GM19099 (cell line): ENCODE results near the gene BRWD1.

Experiments
- POLR2A ChIP-seq: IDR thresholded peaks from 3 replicates; pipeline ENCODE4 v1.6.1; 2011; ENCODE audit warnings: low read depth; ENCODE audit not compliant: insufficient read length; ENCODE audit errors: extremely low read depth

The BRWD1 gene

DNA sequence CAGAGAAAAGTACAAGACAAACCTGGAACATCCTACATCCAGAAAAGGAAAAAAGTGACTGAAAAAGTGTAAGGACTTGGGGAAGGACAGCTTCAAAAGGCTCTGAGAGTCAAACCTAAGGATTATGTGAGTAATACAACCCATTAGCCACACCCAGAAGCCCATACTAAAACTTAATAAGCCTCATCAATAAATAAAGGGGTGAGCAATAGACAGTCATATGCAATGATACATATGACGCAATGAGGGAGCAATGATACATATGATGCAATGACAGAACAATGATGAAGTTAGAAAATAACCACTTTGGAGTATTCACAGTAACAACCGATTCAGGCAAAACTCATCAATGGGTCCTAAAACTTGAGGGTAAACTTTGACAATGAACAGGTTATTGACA, 50.1 kb downstream of the BRWD1 start:
- no peak for TF ChIP-seq POLR2A

DNA sequence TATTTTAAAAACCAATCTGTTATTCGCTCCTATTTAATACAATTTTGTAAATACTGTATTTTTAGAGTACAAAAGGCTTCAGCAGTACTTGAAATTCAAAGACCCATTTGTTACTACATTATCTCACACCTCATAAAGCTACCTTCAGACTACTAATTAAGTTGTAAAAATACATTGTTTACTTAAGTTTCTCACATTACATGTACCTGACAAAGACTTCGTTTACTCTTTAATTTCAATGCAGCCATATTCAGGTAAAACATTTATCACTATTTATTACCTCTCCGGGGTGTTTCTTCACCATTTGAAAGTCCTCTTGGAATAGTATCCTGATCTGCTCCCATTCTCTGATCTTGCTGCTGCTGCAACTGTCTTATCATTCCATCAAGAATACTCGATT, 55.2 kb downstream of the BRWD1 start:
- no peak for TF ChIP-seq POLR2A

DNA sequence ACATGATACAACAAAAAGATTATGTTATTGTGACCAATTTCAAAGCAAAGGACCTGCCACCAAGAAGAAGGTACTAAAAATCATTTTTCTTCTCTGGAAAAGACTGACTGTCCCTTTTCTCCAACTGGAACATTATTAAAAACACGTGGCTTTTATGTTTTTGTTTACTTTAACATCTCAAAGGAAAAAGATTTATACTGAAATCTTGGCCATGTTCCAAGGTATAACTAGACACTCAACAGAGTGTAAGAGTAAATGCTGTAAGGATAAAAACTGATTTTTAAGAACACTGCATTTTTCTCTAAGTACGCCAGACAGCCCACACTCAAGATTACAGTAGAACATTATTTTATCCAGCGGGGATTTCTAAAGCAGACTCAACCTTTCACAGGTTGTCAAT, 62.1 kb downstream of the BRWD1 start:
- no peak for TF ChIP-seq POLR2A

DNA sequence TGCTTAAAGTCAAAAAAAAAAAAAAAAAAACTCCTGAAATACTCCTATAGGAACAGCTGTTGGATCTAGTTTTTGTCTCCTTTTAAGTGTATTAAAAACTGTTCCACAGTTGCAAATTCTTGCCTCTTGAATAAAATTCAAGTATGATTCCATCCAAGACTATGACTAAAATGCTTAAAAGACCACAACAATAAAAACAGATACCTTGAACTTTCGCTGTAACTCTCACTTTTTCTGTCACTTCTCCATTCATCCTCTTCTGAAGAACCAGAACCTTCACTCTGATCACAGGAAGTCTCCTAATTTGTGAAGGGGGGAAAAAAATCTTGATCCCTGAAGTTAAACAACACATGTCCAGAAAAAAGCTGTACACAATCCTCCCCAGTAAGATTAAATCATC, 75.2 kb downstream of the BRWD1 start:
- TF ChIP-seq POLR2A: no peak

DNA sequence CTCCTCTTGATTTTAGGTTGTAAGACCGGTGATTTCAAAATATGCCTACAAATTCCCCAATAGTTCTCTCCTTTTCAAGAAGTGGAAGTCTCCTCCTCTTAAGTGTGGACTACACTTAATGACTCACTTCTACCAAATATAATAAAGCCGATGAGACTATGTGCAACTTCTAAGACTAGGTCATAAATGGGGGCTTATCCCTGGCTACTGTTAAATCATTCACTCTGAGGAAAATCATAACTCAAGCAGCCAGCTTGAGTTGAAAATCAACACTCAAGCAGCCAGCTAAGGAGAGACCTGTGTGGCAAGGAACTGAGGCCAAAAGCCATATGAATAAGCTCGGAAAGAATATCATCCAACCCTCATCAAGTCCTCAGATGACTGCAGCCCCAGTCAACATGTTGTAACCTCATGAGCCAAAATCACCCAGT, 80.6 kb downstream of the BRWD1 start:
- no peak for TF ChIP-seq POLR2A

DNA sequence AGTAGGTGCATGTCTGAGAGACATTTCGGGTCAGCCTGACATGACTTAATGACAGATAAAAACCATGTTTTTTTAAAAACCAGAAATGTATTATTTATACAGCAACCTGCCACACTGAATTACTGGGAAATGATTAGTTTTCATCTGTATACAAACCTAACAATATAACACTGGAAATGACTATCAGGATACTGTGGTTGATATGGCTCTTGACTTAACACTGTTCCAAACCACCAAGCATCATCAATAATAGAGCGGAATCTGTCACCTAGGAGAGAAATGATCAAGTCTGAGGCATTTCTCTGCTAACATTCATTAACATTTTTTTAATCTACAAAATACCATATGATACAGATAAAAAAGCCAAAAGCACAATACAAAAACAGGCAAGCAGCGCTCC, 88.5 kb downstream of the BRWD1 start:
- no peak for TF ChIP-seq POLR2A

DNA sequence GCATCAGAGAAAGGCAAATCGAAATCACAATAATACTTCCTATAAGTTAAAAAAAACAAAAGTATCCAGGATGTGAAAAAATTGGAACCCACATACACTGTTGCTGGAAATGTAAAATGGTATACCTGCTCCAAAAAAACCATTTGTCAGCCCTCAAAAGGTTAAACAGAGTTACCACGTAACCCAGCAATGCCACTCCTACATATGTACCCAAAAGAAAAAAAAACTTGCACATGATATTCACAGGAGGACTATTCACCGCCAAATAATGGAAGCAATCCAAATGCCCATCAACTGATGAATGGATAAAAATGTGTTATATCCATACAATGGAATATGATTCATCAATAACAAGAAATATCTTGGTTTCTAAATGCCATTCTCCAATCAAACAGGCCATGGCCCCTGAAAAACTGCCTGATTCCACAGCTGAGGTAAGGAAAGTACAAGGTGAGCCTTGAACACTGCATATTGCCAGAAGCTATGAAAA, 91.4 kb downstream of the BRWD1 start:
- no peak for TF ChIP-seq POLR2A

DNA sequence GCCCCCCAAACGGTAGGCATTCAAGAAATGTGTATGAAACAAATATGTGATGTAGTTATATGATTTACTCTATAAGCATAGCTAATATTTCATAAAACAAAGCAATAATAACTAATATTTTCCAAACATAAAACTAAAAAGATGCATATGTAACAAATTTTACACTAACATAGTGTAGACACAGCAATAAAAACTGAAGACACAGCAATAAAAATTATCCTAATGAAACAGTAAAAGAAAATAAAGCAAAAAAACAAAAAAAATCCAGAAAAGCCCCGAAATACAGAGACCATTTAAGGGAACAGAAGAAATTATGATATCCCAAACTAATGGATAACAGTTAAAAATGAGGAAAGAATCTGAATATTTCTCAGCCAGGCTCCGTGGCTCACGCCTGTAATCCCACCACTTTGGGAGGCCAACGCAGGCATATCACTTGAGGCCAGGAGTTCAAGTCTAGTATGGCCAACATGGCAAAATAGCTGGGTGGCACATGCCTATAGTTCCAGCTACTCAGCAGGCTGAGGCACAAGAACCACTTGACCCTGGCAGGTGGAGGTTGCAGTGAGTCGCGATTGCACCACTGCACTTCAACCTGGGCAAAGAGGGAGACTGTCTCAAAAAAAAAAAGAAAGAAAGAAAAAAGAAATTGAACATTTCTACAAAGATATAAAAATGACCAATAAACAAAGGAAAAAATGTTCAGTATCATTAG, 92.0 kb downstream of the BRWD1 start:
- TF ChIP-seq POLR2A: no peak

DNA sequence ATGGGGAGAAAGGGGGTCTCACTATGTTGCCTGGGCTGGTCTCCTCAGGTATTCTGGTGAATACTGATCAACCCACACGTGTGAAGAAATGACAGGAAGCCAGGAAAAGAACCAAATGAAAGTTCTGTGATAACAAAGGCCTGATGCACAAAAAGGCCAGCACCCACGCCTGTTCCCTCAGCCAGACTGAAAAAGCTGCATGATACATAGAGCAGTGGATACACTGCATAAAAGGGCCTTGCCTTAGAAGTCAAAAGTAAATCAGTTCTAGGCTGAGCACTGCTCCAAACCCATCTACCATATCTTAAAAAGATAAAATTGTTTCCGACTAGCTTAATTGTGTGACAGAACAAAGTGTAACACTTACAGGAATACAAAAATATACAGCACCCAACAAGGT, 93.3 kb downstream of the BRWD1 start:
- TF ChIP-seq POLR2A: no peak

DNA sequence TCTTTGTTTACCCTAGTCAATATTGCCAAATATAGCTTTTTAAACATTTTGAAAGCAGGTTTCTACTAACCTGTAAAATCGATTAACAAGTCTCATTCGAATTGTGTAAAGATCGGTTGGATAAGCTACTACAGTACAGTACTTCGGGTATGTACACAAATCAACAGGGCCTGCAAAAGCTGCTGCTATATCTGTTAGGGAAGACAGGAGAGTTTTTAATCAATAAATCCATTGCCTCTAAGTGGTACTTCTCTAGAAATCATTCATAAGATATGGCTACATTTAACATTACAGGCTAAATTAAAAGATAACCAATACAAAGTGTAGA, 95.4 kb downstream of the BRWD1 start:
- TF ChIP-seq POLR2A: no peak

DNA sequence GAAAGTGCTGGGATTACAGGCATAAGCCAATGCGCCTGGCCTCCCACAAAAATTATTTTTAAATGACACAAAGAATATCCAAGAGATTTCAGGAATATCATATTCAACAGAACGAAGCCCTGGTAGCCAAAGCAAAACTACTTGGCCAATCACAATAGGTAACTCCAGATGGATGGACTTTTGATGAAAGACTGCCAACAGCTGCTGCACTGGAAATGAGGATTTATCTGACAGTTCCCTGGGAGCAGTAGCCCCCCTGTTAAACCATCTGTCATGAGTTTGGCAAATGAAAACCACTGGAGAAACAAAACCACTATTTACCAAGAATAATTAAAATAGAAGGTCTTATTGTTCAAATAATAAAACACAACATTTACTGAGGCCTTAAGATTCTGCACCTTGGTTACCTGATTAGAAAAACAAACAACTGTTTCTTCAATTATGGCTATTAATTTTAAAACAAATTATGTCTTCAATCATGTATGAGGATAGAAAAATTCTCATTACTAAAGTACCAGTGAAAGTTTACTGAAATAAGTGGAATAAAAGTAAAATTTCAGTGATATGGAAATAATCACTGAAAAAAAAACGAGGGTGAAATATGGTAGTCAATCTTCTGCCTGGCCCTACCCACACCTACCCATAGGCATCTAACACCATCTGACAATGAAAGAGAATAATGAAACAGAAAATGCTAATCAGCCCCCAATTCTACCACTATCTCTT, 95.9 kb downstream of the BRWD1 start:
- no peak for TF ChIP-seq POLR2A

DNA sequence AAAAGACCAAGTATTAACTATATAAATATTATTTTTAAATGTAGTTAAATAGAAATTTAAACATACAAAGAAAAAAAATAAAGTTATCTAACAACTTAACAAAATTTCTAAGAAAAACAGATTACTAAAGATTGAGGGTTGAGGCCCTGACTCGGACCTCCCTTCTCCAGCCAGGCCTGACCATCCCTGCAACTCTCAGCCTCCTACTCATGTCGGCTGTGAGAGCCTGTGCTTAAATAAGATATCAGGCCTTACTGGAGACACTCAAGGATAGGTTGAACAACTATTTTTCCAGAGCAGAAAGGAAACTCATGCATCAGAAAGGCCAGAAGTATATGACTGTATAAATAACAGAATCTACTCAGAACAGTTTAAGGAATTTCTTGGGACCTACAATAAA, 97.1 kb downstream of the BRWD1 start:
- no peak for TF ChIP-seq POLR2A

DNA sequence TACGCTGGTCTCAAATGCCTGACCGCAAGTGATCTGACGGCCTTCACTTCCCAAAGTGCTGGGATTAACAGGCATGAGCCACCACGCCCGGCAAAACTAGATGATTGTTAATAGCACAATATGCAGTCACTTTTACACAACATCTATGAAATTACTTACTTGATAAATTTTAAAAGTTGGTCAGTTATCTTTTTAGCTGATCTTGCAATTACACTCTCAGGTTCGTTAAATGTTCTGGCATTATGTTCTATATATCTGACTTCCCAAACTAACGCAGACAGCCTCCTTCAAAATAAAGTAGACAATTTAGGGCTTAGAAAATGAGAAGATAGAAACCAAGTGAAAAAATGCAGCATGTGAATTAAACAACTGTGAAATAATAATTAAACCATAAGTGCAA, 98.4 kb downstream of the BRWD1 start:
- no peak for TF ChIP-seq POLR2A

DNA sequence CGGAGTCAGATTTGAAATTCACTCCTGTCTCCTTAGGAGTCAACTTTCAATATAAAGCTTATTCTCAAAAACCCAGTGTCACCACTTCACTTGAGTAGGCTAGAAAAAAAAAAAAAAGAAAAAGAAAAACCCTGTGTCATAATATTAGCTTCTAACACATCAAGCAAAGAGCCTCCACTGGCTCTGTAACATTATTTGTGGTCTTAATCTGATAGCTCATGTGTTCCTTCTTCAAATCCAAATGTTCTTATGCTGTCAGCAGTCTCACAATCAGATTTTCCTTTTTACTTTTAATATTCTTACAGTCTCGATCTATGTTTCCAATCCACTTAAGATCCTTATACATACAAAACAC, 104.1 kb downstream of the BRWD1 start:
- TF ChIP-seq POLR2A: no peak

DNA sequence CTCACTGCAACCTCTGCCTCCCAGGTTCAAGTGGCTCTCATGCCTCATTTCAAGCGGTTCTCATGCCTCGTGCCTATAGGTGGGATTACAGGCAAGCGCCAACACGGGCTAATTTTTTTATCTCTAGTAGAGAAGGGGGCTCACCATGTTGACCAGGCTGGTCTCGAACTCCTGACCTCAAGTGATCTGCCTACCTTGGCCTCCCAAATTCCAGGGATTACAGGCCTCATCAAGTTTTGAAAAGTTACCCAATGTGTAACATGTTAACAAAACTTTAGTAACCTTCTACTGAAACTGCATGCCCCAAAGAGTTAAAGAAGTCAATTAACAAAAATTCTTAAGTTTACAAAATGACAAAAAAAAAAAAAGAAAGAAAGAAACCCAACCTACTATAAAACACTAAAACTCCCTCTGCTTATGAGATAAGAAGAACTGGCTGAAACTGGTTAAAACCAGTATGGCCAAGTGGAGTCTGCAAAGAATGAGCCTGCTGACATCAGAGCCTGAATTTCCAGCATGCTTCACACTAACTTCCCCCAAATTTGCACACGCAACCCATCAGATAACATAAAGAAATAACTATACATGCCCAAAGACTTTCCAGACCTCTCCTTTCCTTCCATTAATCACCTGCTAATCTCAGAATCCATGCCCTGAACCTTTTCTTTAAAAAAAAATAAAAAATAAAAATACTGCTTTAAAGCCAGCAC, 104.7 kb downstream of the BRWD1 start:
- no peak for TF ChIP-seq POLR2A

DNA sequence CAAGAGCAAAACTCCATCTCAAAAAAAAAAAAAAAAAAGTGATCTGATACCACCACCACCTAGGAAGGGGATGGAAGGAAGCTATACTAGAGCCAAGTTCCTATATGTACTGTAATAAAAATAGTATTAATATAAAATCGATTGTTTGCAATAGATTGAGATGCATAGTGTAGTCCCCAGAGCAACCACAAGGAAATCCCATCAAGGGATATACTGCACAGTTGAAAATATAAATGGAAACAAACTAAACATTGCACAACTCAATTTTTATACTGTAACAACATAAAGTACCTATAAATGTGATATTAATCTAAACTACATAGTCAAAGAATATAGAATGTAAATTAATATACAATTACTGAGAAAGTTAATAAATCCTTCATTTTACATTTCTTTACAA, 109.3 kb downstream of the BRWD1 start:
- TF ChIP-seq POLR2A: no peak
